HG03442 (cell line): ENCODE results near the gene EIPR1.

Experiments used
- ATAC-seq: cut with Tn5 transposase; IDR thresholded peaks from one replicate; pipeline ENCODE4 v1.9.1; 2021; ENCODE audit warnings: mild to moderate bottlenecking, moderate library complexity; ENCODE audit not compliant: unreplicated experiment

Gene EIPR1

DNA sequence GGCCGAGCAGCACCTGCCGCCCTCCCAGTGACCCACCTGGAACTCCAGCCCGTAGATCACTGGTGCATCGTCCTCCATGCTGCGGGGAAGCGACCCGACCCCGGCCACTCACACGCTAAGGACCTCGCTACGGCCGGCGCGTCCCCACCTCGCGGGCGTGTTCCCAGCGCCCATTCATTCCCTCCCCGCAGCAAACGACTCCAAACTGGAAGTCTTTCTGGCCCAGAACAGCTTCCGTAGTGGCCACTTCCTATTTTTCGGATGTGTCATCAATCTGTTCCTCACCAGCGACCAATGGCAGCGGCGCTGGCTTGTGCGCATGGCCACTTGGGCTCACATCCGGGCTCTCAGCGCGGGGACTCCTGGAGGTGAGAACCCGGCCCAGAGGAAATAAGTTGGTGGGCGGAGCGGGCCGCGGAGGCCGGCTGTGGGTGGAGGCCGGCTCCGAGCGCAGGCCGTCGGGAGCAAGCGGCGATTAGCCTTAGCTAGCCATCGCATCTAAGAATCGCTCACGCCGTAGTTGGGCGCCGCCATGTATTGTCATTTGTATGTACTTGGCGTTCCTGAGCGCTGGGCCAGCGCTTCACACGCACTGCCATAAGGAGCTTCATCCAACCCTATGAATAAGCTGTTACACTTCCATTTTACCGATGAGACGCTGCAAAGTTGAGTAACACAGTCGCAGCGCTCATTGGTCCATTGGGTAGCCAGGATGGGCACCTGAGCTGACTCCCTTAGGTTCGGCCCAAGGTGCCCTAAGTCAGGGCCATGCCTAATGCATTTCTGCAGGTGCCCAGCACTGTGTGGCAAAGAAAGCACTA, at the start of gene EIPR1:
Gene EIPR1 (minus strand): TSS at position 207 of the 821 bp plus-strand sequence. CDS start 129 bp downstream, at position 78.
- peak; percentile 77 for ATAC-seq

DNA sequence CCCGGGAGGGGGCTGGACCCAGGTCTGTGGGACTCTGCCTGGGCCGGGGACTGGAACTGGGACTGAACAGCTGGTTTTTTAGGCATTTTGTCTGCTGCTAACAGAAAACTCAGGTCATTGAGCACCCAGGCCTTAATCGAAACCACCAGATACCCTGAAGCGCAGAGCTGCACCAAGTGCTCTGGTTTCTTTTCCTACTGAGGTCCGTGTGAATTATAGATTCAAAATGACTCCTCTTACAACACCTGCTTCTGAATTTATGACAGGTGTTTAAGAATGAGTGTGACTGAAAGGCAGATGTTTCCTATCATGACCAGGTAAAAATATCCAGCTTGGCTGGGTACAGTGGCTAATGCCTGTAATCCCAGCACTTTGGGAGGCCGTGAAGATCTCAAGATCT, 49.7 kb upstream of the EIPR1 start:
- peak; percentile 73 for ATAC-seq

DNA sequence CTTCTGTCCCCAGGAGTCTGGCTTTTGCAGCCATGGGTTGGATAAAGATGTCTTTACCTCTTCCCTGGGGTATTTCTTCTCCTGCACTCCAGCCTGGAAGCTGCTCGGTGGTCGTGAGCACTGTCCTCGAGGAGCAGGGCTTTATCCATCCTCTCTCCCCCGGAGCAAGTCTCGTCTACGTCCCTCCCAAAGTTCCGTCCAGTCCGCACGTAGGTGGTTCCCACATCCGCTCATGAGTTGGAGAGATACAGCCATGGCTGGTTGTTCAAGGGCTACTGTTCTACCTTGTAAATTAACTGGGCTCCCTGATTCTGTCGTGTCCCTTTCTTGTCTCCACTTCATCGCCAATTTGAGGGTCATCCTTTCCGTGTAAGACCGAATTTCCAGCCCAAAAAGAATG, 49.0 kb upstream of the EIPR1 start:
- no peak for ATAC-seq

DNA sequence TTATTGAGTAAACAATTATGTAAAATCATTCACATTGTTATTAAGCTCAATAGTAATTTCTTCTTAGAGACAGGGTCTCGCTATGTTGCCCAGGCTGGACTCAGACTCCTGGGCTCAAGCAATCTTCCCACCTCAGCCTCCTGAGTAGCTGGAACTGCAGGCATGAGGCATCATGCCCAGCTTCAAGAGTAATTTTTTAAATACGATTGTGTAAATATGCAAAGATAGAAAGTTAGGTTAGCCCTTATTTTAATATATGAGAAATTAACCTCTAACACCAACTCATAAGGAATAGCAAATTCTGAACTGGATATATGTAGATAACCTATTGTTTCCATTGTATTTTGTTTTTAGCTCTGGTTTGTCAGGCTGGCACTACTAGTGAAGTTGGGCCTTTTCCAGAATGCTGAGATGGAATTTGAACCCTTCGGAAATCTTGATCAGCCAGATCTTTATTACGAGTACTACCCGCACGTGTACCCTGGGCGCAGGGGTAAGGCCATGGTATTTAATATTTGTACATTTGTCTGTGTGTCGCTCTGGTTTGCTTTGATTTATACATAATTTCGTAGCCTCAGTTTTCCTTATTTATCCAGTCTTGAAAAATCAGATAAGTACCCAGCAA, 46.7 kb upstream of the EIPR1 start:
- no peak for ATAC-seq

DNA sequence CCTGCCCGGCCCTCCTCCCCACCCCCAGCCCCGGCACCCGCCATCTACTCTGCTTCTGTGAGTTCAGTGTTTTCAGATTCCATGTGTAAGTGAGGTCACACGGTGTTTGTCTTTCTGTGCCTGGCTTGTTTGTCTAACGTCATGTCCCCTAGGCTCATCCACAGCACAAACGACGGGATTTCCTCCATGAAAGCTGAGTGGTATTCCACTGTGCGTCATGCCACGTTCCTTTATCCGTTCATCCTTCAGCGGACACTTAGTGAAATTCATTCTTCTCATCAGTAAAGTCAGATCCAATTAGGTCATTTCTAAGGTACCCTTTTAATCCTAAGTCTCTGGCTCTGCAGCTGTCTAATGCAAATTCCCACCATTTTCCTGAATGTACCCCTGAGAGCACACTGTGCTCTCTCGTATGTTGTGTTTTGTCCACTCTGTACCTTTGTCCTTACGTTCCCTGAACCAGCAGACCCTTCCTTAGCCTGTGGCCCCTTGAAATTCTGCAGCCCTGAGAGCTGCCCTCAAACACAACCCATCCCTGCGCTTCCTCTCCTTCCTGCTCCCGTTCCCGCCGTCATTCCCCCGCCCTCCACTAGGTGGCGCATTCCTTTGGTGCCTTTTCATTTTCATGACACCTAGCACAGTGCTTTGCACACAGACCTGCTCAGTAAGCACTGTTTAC, 46.0 kb upstream of the EIPR1 start:
- no peak for ATAC-seq

DNA sequence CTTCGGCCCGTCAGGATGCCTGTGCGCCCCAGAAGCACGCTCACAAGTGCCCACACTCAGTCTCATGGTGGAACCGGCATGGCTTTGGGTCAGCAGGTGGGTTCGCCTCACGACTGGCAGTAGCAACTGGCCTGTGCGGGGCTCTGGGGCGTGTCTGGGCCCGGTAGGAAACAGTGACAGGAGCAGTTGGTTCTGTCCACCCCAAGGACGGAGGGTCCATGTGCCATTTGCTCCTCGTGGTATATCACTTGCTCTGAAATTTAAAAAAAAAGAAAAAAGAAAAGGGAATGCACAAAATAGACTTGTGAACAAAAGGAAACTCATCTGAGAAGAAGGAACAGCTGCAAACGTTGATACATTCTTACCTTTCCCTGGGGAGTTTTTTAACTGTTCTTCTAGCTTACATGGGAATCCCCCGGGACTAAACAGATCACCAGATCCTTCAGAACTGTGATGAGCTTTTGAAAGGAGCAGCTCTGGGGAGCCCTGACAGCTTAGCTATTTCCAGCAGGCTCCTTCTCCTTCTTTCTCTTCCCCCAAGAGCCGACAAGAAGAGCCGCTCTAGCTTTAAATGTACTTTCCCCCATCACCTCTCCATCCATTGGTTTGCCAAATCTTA, 44.7 kb upstream of the EIPR1 start:
- peak; percentile 50 for ATAC-seq

DNA sequence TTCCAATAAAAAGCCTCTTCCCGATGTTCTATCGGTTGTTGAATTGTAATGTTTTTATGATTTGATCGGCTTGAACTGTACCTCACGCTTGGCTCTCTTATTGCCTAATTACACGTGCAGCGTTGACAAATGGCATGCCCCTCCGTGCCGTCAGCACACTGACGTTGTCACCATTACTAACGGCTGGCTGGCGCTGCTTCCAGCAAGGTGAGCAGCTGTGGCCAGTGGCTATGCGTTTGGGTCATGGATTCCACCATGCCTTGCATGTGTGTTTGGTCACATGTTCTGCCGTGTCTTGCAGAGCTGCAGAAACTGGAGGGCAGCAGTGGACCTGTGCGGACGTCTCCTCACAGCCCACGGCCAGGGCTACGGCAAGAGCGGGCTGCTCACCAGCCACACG, 44.0 kb upstream of the EIPR1 start:
- no peak for ATAC-seq

DNA sequence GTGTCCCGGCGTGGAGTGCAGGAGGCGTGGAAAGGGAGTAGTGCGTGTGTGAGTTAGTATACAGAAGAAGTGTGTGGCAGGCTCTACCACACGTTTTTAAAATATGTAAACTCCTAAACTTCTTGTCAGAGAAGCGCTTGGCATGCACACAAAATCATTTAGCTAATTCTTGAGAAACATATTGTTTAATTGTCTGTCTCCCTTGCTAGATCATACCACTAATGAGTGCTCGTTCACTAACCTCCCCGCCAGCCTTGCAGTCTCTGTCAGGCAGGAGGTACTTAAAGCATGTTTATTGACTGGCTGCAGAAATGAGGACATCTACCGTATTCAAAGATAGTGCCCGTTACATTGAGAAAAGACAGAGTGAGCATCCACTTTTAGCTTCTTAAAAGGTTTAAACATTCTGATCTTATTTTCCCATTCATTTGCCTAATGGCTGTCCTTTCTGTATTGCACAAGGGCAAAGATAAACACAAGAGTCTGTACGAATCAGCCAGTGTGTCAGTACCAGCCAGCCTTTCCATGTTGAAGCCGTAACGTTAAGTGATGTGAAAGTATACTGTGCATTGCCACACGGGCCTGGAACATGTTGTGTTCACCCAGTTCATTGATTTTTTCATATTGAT, 43.3 kb upstream of the EIPR1 start:
- ATAC-seq = no peak

DNA sequence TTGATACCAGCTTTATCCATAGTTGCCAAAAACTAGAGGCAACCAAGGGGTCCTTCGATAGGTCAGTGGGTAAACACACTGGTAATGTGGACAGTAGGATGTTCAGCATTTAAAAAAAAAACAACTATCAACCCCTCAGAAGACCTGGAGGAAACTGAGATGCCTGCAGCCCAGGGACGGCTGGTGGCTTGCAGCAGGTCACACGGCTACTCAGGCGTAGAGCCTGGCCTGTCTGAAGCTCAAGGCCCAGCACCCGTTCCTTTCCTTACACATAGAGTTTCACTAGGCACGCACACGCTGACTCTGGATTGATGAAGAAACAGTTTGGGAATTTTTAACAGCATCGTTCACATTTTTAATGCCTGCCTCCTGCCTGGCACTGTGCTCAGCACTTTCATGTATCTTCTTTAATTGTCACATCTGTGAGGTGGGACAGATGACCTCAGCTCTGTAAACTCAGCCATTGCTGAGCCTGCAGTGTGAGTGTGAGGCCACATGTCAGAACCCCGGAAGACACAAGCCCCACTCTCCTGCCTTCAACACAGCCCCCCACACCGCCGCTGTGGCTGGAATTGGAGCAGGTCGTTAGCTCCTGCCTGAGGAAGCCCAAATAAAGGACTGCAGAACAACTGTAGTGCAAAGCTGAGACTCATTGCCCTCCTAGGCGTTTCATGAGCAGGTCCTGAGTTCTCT, 42.6 kb upstream of the EIPR1 start:
- ATAC-seq = no peak

DNA sequence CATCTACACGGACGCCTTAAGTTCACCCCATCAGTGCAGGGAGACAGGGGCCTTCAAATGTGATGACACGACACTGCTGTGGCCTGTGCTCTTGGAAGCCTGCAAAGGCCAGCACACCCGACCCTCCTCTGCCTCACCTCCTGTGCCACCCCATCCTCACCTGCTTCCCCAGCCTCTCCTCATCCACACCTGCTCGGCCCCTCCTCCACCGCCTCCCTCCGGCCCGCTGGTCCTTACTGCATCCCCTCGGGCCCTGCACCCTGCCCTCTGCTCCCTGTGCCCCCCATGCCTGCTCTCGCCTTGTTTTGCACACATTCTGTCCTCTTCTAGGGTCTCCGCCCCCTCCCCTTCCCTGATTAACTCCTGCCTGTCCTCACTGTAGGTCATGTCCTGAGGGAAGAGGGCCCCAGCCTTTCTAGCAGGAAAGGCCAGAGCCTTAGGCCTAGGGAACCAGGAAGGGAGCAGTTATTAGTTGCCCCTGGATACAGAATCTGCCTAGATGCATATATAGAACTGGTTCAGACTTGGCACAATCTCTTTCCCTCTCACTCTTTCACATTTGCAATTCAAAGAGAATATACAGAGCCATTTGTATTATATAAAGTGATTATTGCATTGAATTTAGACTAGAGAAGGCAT, 41.3 kb upstream of the EIPR1 start:
- ATAC-seq = no peak

DNA sequence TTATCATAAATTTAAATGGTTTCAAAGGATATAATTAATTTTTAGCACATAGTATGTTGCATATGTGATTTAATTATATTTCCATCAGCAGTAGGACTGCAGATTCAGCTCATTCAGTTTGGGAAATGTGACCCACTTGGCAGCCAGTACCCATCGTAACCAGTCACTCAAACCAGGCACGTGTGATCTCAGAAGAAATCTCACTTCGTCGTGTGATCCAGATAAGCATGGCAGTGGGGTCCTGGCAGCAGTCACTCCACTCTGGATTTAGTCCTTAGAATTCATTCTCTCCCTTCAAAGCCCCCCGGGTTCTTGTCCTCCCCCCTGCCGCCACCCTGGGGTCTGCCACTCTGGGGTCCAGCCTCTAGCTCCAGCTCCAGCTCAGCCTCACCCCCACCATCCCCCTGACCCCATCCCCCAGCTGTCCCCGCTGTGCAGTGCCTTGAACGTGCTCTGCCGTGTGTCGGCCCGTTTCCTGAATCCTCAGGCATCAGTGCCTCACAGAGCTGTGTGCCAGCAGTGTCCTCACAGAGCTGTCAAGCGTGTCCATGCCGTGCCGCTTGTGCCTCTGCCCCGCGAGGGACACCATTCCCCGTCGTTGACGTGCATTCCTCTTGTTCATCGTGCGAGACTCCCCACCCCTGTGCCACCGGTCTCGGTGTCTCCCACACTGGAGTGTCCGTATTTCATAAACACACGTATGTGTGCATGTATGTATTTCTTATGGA, 36.7 kb upstream of the EIPR1 start:
- ATAC-seq = no peak

DNA sequence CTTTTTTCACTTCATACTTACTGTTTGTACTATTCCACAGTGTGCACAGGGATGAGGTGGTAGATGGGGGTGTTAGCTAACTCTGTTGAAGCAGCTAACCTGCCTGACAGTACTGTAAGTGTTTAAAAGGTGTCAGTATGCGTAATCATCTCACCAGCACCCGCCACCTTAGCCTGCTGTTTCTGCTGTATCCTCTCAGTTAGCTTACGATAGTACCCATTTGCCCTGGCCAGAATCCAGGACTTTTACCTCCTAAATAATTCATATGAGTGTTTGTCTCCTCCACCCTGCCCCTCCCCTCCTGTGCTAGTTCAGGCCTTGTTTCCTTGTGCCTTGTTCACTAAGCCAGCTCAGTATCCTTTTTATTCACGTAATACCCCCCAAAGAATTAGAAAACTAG, 36.1 kb upstream of the EIPR1 start:
- no peak for ATAC-seq

DNA sequence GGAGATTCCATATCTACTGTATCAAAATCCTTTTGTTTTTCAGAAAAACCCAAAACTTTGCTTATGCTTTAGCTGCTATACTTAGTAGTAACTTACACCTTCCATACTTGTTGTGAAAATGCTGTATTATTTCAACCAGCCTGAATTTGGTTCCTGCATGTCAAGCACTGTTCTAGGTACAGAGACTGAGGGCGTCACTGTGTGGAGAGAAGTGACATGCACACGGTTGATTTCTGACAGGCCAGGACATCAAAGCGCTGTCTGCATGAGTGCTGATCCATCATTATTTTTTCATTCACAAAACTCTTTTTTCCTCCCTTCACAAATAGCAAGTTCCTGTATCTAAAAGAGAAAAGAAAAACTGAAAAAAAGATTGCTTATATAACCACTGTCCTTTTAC, 33.5 kb upstream of the EIPR1 start:
- no peak for ATAC-seq

DNA sequence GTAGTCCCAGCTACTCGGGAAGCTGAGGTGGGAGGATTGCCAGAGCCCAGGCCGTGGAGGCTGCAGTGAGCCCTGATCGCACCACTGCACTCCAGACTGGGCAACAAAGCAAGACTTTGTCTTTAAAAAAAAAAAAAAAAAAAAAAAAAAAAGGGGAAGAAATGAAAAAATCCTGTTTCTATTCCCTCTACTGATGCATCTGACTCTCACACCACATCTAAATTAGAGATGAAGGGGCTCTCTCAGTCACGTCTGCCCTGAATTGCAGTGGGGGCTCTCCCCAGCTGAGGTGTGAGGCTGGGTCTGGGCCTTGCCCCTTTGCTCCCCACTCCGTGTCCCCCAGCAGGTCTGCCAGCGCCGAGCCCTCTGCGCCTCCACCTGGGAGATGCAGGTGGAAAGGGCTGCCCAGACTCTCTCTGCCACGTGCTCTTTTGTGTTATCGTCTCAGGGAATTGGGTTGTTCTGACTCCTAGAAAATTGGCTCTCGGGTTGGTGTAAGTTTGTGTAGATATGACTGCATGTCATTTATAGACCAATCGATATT, 32.1 kb upstream of the EIPR1 start:
- ATAC-seq = no peak

DNA sequence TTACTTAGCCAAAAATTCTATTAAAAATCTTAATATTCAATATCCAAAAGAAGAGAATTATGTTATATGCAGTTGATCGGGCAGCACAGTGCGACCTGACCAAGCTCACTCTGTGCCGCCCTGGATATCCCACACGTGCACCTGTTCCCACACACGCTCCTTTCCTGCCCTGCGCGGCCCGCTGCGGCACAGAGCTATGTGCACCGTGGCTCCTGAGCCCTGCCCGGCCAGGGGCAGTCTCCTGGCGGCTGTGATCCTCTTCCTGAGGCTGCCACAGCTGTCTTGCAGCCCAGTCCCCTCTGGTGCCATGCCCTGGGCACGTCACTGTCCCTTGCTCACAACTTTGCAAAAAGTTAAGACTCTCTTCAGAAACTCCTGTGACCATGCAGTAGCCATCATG, 31.2 kb upstream of the EIPR1 start:
- no peak for ATAC-seq

DNA sequence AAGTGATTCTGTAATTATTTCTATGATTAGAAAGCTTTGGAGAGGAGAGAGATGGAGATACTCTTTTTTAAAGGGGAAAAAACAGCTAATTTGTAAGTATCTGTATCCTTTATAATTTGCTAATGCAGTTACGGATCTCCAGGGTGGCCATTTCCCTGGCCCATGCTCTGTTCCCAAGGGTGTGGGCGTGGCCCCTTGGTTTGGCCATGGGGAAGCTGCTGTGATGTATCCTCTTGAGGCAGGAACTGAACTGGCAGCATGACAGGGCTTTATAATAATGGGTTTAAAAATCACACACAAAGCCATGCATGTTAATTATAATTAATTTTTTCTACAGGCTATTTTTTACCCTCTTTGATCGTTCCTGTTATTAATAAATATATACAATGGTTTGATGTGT, 28.9 kb upstream of the EIPR1 start:
- ATAC-seq = no peak

DNA sequence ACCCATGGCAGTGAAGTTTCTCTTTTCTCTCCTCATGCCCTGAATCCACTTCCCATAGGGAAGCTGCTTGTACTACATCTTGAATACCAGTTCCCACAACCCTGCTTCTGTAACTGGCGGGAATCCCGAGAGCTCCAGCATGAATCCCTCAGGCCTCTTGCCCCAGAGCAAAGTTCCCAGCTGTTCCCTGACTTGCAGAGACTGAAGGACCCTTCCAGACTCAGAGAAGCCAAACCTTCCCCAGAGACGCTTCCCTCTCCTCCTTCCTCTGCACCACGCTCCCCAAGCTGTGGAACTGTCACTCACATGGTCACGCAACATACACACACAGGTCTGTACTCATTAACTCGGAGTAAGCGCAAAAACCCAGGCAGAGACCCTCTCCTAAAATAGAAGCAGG, 28.3 kb upstream of the EIPR1 start:
- no peak for ATAC-seq

DNA sequence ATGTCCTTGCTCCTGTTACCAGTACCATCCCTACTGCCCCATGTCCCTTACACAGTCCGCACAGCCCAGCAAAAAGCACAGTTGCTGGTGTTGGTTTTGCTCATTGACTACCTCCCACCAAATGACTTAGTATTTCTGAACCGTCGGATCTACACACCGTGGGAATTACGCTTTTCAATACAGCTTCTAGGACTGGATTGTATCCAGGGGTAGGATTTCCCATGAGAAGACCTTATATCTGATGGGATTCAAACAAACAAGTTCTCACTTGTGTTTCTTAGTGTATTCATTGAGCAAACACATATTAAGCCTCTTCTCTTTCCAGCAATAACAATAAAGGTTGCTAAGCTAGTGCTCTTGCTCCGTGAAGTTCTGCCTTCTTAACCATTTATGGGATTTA, 27.7 kb upstream of the EIPR1 start:
- ATAC-seq = no peak

DNA sequence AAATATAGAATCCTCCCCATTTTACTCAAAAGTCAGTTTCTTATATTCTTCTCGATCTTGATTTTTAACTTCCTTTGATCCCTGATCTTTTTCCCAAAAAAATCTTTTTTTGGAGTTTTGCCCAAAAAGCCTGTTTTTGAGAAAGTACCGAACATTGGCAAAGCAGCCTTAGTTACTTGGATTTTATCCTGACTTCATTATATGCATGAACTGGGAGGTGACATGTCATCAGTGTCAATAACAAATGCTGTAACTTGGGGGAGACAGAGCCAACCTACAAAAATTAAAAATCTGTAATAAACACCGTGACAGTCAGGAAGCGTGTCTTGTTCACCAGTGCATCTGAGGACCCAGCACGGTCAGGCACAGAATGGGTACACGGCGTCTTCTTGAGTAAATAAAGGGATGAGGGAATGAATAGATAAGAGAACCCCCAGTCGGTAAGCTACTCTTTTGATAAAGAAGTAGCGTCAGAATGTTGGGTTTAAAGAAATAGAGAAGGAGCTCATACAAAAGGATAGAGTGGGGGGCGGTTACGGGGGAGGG, 26.8 kb upstream of the EIPR1 start:
- ATAC-seq = no peak
